Measurements from ENCODE around the gene DNAI7.

Gene DNAI7

GRCh38 chr12:25195056-25195971, at the start of gene DNAI7, which contains the start of gene ETFRF1:
Gene DNAI7, minus strand, starts transcription at chr12:25195160. Its CDS starts 82 bp downstream, at chr12:25195078.
Gene ETFRF1, plus strand, starts transcription at chr12:25195237. Its CDS starts 8,720 bp downstream, at chr12:25203957.
- Histone ChIP-seq H3K27me3 (ENCODE audit: insufficient read depth, poor library complexity, severe bottlenecking) (no peaks in the 10 kb centered on the region), H3K9me3 (ENCODE audit: severe bottlenecking) (no peaks in the 10 kb centered on the region), H3K27ac (ENCODE audit: poor library complexity, severe bottlenecking) (no peak within 1 kb of the TSS), H3K4me3 (ENCODE audit: severe bottlenecking) (peak within 1 kb of the TSS; percentile 52), H3K4me1 (ENCODE audit: insufficient read depth, poor library complexity, severe bottlenecking) (no peaks in the 10 kb centered on the region), H3K36me3 (ENCODE audit: low read depth) (no peaks in the 10 kb centered on the region)
- TF ChIP-seq, protein P1, sequence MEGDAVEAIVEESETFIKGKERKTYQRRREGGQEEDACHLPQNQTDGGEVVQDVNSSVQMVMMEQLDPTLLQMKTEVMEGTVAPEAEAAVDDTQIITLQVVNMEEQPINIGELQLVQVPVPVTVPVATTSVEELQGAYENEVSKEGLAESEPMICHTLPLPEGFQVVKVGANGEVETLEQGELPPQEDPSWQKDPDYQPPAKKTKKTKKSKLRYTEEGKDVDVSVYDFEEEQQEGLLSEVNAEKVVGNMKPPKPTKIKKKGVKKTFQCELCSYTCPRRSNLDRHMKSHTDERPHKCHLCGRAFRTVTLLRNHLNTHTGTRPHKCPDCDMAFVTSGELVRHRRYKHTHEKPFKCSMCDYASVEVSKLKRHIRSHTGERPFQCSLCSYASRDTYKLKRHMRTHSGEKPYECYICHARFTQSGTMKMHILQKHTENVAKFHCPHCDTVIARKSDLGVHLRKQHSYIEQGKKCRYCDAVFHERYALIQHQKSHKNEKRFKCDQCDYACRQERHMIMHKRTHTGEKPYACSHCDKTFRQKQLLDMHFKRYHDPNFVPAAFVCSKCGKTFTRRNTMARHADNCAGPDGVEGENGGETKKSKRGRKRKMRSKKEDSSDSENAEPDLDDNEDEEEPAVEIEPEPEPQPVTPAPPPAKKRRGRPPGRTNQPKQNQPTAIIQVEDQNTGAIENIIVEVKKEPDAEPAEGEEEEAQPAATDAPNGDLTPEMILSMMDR (IDR thresholded peaks at IDR 0.05; ENCODE audit: poor library complexity, severe bottlenecking) = no peak
- peak; percentile 91 for DNase-seq (ENCODE audit: low spot score)
- peak; percentile 94 for ATAC-seq (ENCODE audit: low read depth)

DNA sequence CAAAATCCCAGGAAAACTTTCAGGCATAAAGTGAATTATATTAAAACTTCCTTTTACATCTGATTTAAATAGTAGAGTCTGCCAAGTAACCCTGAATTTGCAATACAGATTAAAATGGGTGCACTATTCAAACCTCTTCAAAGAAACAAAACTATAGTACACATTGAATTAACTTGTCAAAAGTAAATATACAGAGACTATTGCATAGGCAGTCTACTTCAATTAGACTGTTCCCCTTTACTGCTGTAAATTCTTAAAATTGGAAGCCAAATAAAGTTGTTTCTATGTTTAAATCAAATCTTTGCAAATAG, 48.7 kb upstream of the DNAI7 start:
- no peaks in the 10 kb centered on the region for H3K9me3 ChIP-seq (ENCODE audit: severe bottlenecking)
- no peak overlapping the region for H3K4me3 ChIP-seq (ENCODE audit: severe bottlenecking)
- no peak overlapping the region for H3K27ac ChIP-seq (ENCODE audit: poor library complexity, severe bottlenecking)
- no peak for ATAC-seq (ENCODE audit: low read depth)
- H3K27me3 ChIP-seq (ENCODE audit: insufficient read depth, poor library complexity, severe bottlenecking) = no peaks in the 10 kb centered on the region
- DNase-seq (ENCODE audit: low spot score) = no peak
- H3K4me1 ChIP-seq (ENCODE audit: insufficient read depth, poor library complexity, severe bottlenecking) = no peaks in the 10 kb centered on the region
- H3K36me3 ChIP-seq (ENCODE audit: low read depth) = no peaks in the 10 kb centered on the region; the same call in 1 of the 2 replicates
- TF ChIP-seq, protein P1 (IDR thresholded peaks at IDR 0.05; ENCODE audit: poor library complexity, severe bottlenecking) = no peak

GRCh38 chr12:25242981-25243679, 48.2 kb upstream of the DNAI7 start:
- TF ChIP-seq, protein P1 (IDR thresholded peaks at IDR 0.05; ENCODE audit: poor library complexity, severe bottlenecking) = no peak
- ATAC-seq (ENCODE audit: low read depth) = no peak
- no peak for DNase-seq (ENCODE audit: low spot score)
- no peaks in the 10 kb centered on the region for H3K9me3 ChIP-seq (ENCODE audit: severe bottlenecking)
- no peaks in the 10 kb centered on the region for H3K4me1 ChIP-seq (ENCODE audit: insufficient read depth, poor library complexity, severe bottlenecking)
- H3K36me3 ChIP-seq (ENCODE audit: low read depth) = no peaks in the 10 kb centered on the region; the same call in 1 of the 2 replicates
- no peaks in the 10 kb centered on the region for H3K27me3 ChIP-seq (ENCODE audit: insufficient read depth, poor library complexity, severe bottlenecking)
- no peak overlapping the region for H3K27ac ChIP-seq (ENCODE audit: poor library complexity, severe bottlenecking)
- H3K4me3 ChIP-seq (ENCODE audit: severe bottlenecking) = no peak overlapping the region

- H3K27me3 ChIP-seq (ENCODE audit: insufficient read depth, poor library complexity, severe bottlenecking) = no peaks in the 10 kb centered on the region
- no peaks in the 10 kb centered on the region; the same call in 1 of the 2 replicates for H3K36me3 ChIP-seq (ENCODE audit: low read depth)
- TF ChIP-seq, protein P1 (IDR thresholded peaks at IDR 0.05; ENCODE audit: poor library complexity, severe bottlenecking) = peak; percentile 76
- ATAC-seq (ENCODE audit: low read depth) (no peak), DNase-seq (ENCODE audit: low spot score) (no peak)
- H3K27ac ChIP-seq (ENCODE audit: poor library complexity, severe bottlenecking) = no peak overlapping the region
- no peaks in the 10 kb centered on the region for H3K9me3 ChIP-seq (ENCODE audit: severe bottlenecking)
- H3K4me3 ChIP-seq (ENCODE audit: severe bottlenecking) = no peak overlapping the region
- no peaks in the 10 kb centered on the region for H3K4me1 ChIP-seq (ENCODE audit: insufficient read depth, poor library complexity, severe bottlenecking)
Measured at GRCh38 chr12:25241167-25242020, 46.4 kb upstream of the DNAI7 start.

Measured in RWPE2 (cell line).